22Rv1 (cell line): Measurements from ENCODE around the gene RGS7.

Source experiments
- ZFX ChIP-seq: fragments of 450-650 bp; IDR thresholded peaks from 2 replicates; pipeline ENCODE4 v1.6.1; 2017; ENCODE audit warnings: antibody characterized with exemption, borderline replicate concordance
- TF ChIP-seq, protein P1 (sequence below): fragments of 450-650 bp; IDR thresholded peaks from 2 replicates; pipeline ENCODE4 v1.5.1; 2017; ENCODE audit warnings: mild to moderate bottlenecking

DNA sequence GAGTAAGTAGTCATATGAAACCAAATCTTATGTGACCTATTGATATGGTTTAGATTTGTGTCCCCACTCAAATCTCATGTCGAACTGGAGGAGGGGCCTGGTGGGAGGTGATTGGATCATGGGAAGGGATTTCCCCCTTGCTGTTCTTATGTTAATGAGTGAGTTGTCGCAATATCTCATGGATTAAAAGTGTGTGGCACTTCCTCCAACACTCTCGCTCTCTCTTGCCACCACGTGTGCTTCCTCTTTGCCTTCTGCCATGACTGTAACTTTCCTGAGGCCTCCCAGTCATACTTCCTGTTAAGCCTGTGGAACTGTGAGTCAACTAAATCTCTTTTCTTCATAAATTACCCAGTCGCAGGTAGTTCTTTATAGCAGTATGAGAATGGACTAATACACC lies 241.2 kb downstream of the RGS7 start:
- TF ChIP-seq, protein P1, sequence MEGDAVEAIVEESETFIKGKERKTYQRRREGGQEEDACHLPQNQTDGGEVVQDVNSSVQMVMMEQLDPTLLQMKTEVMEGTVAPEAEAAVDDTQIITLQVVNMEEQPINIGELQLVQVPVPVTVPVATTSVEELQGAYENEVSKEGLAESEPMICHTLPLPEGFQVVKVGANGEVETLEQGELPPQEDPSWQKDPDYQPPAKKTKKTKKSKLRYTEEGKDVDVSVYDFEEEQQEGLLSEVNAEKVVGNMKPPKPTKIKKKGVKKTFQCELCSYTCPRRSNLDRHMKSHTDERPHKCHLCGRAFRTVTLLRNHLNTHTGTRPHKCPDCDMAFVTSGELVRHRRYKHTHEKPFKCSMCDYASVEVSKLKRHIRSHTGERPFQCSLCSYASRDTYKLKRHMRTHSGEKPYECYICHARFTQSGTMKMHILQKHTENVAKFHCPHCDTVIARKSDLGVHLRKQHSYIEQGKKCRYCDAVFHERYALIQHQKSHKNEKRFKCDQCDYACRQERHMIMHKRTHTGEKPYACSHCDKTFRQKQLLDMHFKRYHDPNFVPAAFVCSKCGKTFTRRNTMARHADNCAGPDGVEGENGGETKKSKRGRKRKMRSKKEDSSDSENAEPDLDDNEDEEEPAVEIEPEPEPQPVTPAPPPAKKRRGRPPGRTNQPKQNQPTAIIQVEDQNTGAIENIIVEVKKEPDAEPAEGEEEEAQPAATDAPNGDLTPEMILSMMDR: no peak
- TF ChIP-seq ZFX: no peak
